Smooth muscle cell of the umbilical artery (primary cell): ENCODE data around the gene FAM200A. TPM values are rescaled to one million over a fixed set of nuclear protein-coding genes. Genes with fewer than 3 reads are reported as not detected.

ENCODE experiments used
- total RNA-seq: library from RNA; depleted of rRNA; stranded (reverse); fragments of >200 nt; gene quantifications from 2 replicates; pipeline ENCODE4 v1.2.3, GENCODE V29; 2014

FAM200A gene
- total RNA-seq: 6.2 and 7.2 TPM in 2 replicates

GRCh38 chr7:99551767-99552463 is at the start of gene FAM200A:
Gene FAM200A (minus strand): TSS chr7:99552114. CDS start chr7:99548407, 3,707 bp downstream.

GRCh38 chr7:99597762-99598501 is 46.0 kb upstream of the FAM200A start, which contains the start of gene TMEM225B:
Gene TMEM225B (plus strand): TSS chr7:99598267. CDS start chr7:99604389, 6,122 bp downstream.

GRCh38 chr7:99558306-99559174 is 6.6 kb upstream of the FAM200A start, which contains the start of gene ZNF655:
Gene ZNF655 (plus strand): TSS chr7:99558642. CDS start chr7:99560560, 1,918 bp downstream.

GRCh38 chr7:99504603-99505323 is 47.2 kb downstream of the FAM200A start, which contains the start of gene ZKSCAN5:
Gene ZKSCAN5 (plus strand): TSS chr7:99504662. CDS start chr7:99506045, 1,383 bp downstream.

GRCh38 chr7:99499721-99500636 is 51.9 kb downstream of the FAM200A start, which contains the start of gene ZNF394:
Gene ZNF394 (minus strand): TSS chr7:99500281. CDS start chr7:99500093, 188 bp downstream.

Other genes with a start within 250 kb of the FAM200A start
- 230 and 311 TPM in 2 replicates for gene ARPC1A, start 226.2 kb downstream of the FAM200A start, total RNA-seq
- gene ARPC1B, start 177.4 kb downstream of the FAM200A start, total RNA-seq: 395 and 544 TPM in 2 replicates
- gene PDAP1, start 143.5 kb downstream of the FAM200A start, total RNA-seq: 54.9 and 85.2 TPM in 2 replicates
- gene BUD31, start 143.1 kb downstream of the FAM200A start, total RNA-seq: 76.3 and 77.2 TPM in 2 replicates
- gene PTCD1, start 113.3 kb downstream of the FAM200A start, total RNA-seq: 5.3 and 6.6 TPM in 2 replicates
- 35.4 and 40.1 TPM in 2 replicates for gene CPSF4, start 113.2 kb downstream of the FAM200A start, total RNA-seq
- 375 and 564 TPM in 2 replicates for gene ATP5MF, start 85.9 kb downstream of the FAM200A start, total RNA-seq
- gene ZNF789, start 79.2 kb downstream of the FAM200A start, total RNA-seq: 4.2 and 8.3 TPM in 2 replicates
- gene ZNF394, start 51.8 kb downstream of the FAM200A start, total RNA-seq: 18.1 and 25.8 TPM in 2 replicates
- gene ZKSCAN5, start 47.5 kb downstream of the FAM200A start, total RNA-seq: 11.3 and 13.7 TPM in 2 replicates
- gene ZNF655, start 6.5 kb upstream of the FAM200A start, total RNA-seq: 49.6 and 68.9 TPM in 2 replicates
- 0.89 TPM in 1 of 2 replicates, not detected in the other for gene TMEM225B, start 46.2 kb upstream of the FAM200A start, total RNA-seq
- gene ZSCAN25, start 64.8 kb upstream of the FAM200A start, total RNA-seq: 9.2 and 9.7 TPM in 2 replicates
- gene CYP3A5, start 127.9 kb upstream of the FAM200A start, total RNA-seq: 0.18 and 0.30 TPM in 2 replicates
- gene CYP3A7, start 183.1 kb upstream of the FAM200A start, total RNA-seq: 0.30 and 1.1 TPM in 2 replicates
- gene CYP3A4, start 232.1 kb upstream of the FAM200A start, total RNA-seq: not detected in 2 replicates